Mesendoderm (in vitro differentiated cells): Measurements from ENCODE around the gene PHF14.

Experiments used
- DNase-seq: peaks from one replicate; pipeline ENCODE4 v3.0.0; 2013
- H2AK5ac ChIP-seq: 2 replicates; pipeline ENCODE4 v1.6.1; 2013; ENCODE audit warnings: low read length, inconsistent platforms
- H2BK120ac ChIP-seq: 2 replicates; pipeline ENCODE4 v1.6.1; 2013; ENCODE audit warnings: low read depth, mild to moderate bottlenecking, low read length, moderate library complexity, mixed read lengths
- H2BK15ac ChIP-seq: replicated peaks from 2 replicates; pipeline ENCODE4 v1.6.1; 2013; ENCODE audit warnings: low read depth, mild to moderate bottlenecking, moderate library complexity
- H2BK5ac ChIP-seq: 2 replicates; pipeline ENCODE4 v1.6.1; 2013; ENCODE audit warnings: low read length, inconsistent platforms
- H3K18ac ChIP-seq: 2 replicates; pipeline ENCODE4 v1.6.1; 2013; ENCODE audit warnings: mild to moderate bottlenecking, low read length, mixed read lengths
- H3K23ac ChIP-seq: one replicate; pipeline ENCODE4 v1.6.1; 2013; ENCODE audit warnings: low read length
- H3K27ac ChIP-seq: 2 replicates; pipeline ENCODE4 v1.5.1; 2013; ENCODE audit warnings: low read depth, mild to moderate bottlenecking, inconsistent platforms, low read length, moderate library complexity
- H3K27me3 ChIP-seq: 2 replicates; pipeline ENCODE4 v1.6.1; 2013; ENCODE audit warnings: low read length, control low read depth, mild to moderate bottlenecking, inconsistent platforms; ENCODE audit not compliant: insufficient read depth, poor library complexity
- H3K36me3 ChIP-seq: 2 replicates; pipeline ENCODE4 v1.6.1; 2013; ENCODE audit warnings: low read length, inconsistent platforms; ENCODE audit not compliant: control insufficient read depth, insufficient read depth
- H3K4ac ChIP-seq: one replicate; pipeline ENCODE4 v1.6.1; 2013; ENCODE audit warnings: low read depth, mild to moderate bottlenecking, low read length, moderate library complexity
- H3K4me1 ChIP-seq: 2 replicates; pipeline ENCODE4 v1.6.1; 2013; ENCODE audit warnings: low read depth, low read length, inconsistent platforms; ENCODE audit not compliant: control insufficient read depth
- H3K4me2 ChIP-seq: 2 replicates; pipeline ENCODE4 v1.6.1; 2013; ENCODE audit warnings: low read length
- H3K4me3 ChIP-seq: 2 replicates; pipeline ENCODE4 v1.5.1; 2013; ENCODE audit warnings: mild to moderate bottlenecking, low read length
- H3K56ac ChIP-seq: one replicate; pipeline ENCODE4 v1.6.1; 2013; ENCODE audit warnings: low read length
- H3K79me1 ChIP-seq: 2 replicates; pipeline ENCODE4 v1.6.1; 2013; ENCODE audit warnings: low read length, inconsistent platforms
- H3K79me2 ChIP-seq: 2 replicates; pipeline ENCODE4 v1.6.1; 2013; ENCODE audit warnings: mild to moderate bottlenecking, low read length; ENCODE audit not compliant: control insufficient read depth, insufficient read depth
- H3K9ac ChIP-seq: 2 replicates; pipeline ENCODE4 v1.6.1; 2013; ENCODE audit warnings: low read length, inconsistent platforms
- H4K5ac ChIP-seq: one replicate; pipeline ENCODE4 v1.6.1; 2013; ENCODE audit warnings: low read length
- H4K8ac ChIP-seq: one replicate; pipeline ENCODE4 v1.6.1; 2013; ENCODE audit warnings: low read depth, mild to moderate bottlenecking, control low read depth, low read length, moderate library complexity
- WGBS: extraction: QIAGEN DNeasy Blood & Tissue Kit; methylation state at CpG from one replicate; pipeline ENCODE4 v1.1.7; 2013; ENCODE audit warnings: low lambda C conversion rate, missing lambda C conversion rate; ENCODE audit not compliant: insufficient coverage; ENCODE audit errors: extremely low coverage; 5-methylcytosine and 5-hydroxymethylcytosine counted together

PHF14 gene

GRCh38 chr7:11217848-11218565 is 244.3 kb downstream of the PHF14 start:
- Histone ChIP-seq H3K27ac (no peak overlapping the region), H3K27me3 (no peaks in the 10 kb centered on the region), H3K18ac (no peak overlapping the region), H3K4me3 (no peak overlapping the region), H3K79me1 (no peaks in the 10 kb centered on the region), H3K23ac (no peak overlapping the region), H3K4me1 (no peaks in the 10 kb centered on the region), H4K8ac (no peak overlapping the region), H3K79me2 (no peaks in the 10 kb centered on the region), H4K5ac (no peak overlapping the region), H3K56ac (no peak overlapping the region), H2BK5ac (no peak overlapping the region), H3K4ac (no peak overlapping the region), H3K4me2 (no peak overlapping the region), H2AK5ac (no peak overlapping the region), H3K36me3 (no peaks in the 10 kb centered on the region), H2BK120ac (no peak overlapping the region), H3K9ac (no peak overlapping the region), H2BK15ac (no peak overlapping the region)
- no peak for DNase-seq
- WGBS, result 100% methylated on average over 1 of the region's 6 CpGs
